Liver (tissue), 9 donors: ENCODE results near the gene INPP5K. TPM values are rescaled to one million over a fixed set of nuclear protein-coding genes. Genes with fewer than 3 reads are reported as not detected.

Experiments used
- DNase-seq: peaks from one replicate; pipeline ENCODE4 v3.0.0-alpha.2; 2017; ENCODE audit warnings: low spot score
- H3K27ac ChIP-seq, 2 donors: one replicate each; pipeline ENCODE4 v1.7.0; 2013; ENCODE audit warnings: inconsistent platforms in 2 of 2, low read length in 2 of 2, control low read depth in 1 of 2, low read depth in 1 of 2, mild to moderate bottlenecking in 1 of 2
- H3K27me3 ChIP-seq, 4 donors: one replicate each; pipeline versions ENCODE4 v1.6.1 to v1.7.0; 2013; ENCODE audit warnings: low read length in 3 of 4, inconsistent platforms in 1 of 4, mild to moderate bottlenecking in 1 of 4, moderate library complexity in 1 of 4; ENCODE audit not compliant: control insufficient read depth in 4 of 4, insufficient read depth in 4 of 4
- H3K36me3 ChIP-seq, 4 donors: one replicate each; pipeline versions ENCODE4 v1.6.1 to v1.7.0; 2013; ENCODE audit warnings: low read length in 3 of 4, mild to moderate bottlenecking in 3 of 4, low read depth in 1 of 4, moderate library complexity in 1 of 4; ENCODE audit not compliant: control insufficient read depth in 4 of 4, insufficient read depth in 3 of 4
- H3K4me1 ChIP-seq, 4 donors: one replicate each; pipeline versions ENCODE4 v1.6.1 to v1.7.0; 2013; ENCODE audit warnings: low read length in 3 of 4, mild to moderate bottlenecking in 3 of 4, moderate library complexity in 1 of 4; ENCODE audit not compliant: control insufficient read depth in 4 of 4, insufficient read depth in 4 of 4
- H3K4me3 ChIP-seq, 3 donors: one replicate each; pipeline versions ENCODE4 v1.6.1 to v1.7.0; 2013; ENCODE audit warnings: low read length in 3 of 3, control low read depth in 1 of 3, low read depth in 1 of 3, mild to moderate bottlenecking in 1 of 3
- H3K9ac ChIP-seq, 2 donors: one replicate each; pipeline ENCODE4 v1.7.0; 2013; ENCODE audit warnings: low read length in 2 of 2, mild to moderate bottlenecking in 2 of 2, moderate library complexity in 2 of 2, control low read depth in 1 of 2, low read depth in 1 of 2
- H3K9me3 ChIP-seq, 4 donors: one replicate each; pipeline versions ENCODE4 v1.6.1 to v1.7.0; 2013; ENCODE audit warnings: low read length in 3 of 4; ENCODE audit not compliant: control insufficient read depth in 4 of 4
- EGR1 ChIP-seq, 2 donors: IDR thresholded peaks; 2 replicates each; pipeline ENCODE4 v1.6.1; 2016 to 2018; ENCODE audit warnings: antibody characterized with exemption in 2 of 2, low read depth in 2 of 2
- FOXA1 ChIP-seq: IDR thresholded peaks from 2 replicates; pipeline ENCODE4 v1.6.1; 2016; ENCODE audit warnings: antibody characterized with exemption
- FOXA2 ChIP-seq: IDR thresholded peaks from 2 replicates; pipeline ENCODE4 v1.6.1; 2016; ENCODE audit warnings: antibody characterized with exemption
- GABPA ChIP-seq, 2 donors: IDR thresholded peaks in 1 of 2; conservative IDR thresholded peaks in 1 of 2; 2 replicates each; pipeline ENCODE4 v1.6.1; 2016; ENCODE audit warnings: antibody characterized with exemption in 2 of 2, mild to moderate bottlenecking in 1 of 2, moderate library complexity in 1 of 2
- HNF4A ChIP-seq, 2 donors: conservative IDR thresholded peaks; 2 replicates each; pipeline ENCODE4 v1.6.1; 2016; ENCODE audit warnings: antibody characterized with exemption in 2 of 2, mild to moderate bottlenecking in 2 of 2
- HNF4G ChIP-seq: IDR thresholded peaks from 2 replicates; pipeline ENCODE4 v1.6.1; 2016; ENCODE audit warnings: antibody characterized with exemption
- JUND ChIP-seq, 2 donors: IDR thresholded peaks; 2 replicates each; pipeline ENCODE4 v1.6.1; 2016; ENCODE audit warnings: antibody characterized with exemption in 2 of 2
- MAX ChIP-seq: IDR thresholded peaks from 2 replicates; pipeline ENCODE4 v1.6.1; 2016; ENCODE audit warnings: antibody characterized with exemption
- NR2F2 ChIP-seq: IDR thresholded peaks from 2 replicates; pipeline ENCODE4 v1.6.1; 2016; ENCODE audit warnings: antibody characterized with exemption
- RAD21 ChIP-seq, 2 donors: IDR thresholded peaks; 2 replicates each; pipeline ENCODE4 v1.6.1; 2016; ENCODE audit warnings: antibody characterized with exemption in 2 of 2, mild to moderate bottlenecking in 2 of 2
- RXRA ChIP-seq, 2 donors: IDR thresholded peaks; 2 replicates each; pipeline ENCODE4 v1.6.1; 2017 to 2018; ENCODE audit warnings: antibody characterized with exemption in 2 of 2, mild to moderate bottlenecking in 1 of 2
- SP1 ChIP-seq: IDR thresholded peaks from 2 replicates; pipeline ENCODE4 v1.6.1; 2018; ENCODE audit warnings: antibody characterized with exemption, mild to moderate bottlenecking
- TAF1 ChIP-seq: conservative IDR thresholded peaks from 2 replicates; pipeline ENCODE4 v1.6.1; 2016; ENCODE audit warnings: antibody characterized with exemption, mild to moderate bottlenecking
- YY1 ChIP-seq: IDR thresholded peaks from 2 replicates; pipeline ENCODE4 v1.6.1; 2016; ENCODE audit warnings: antibody characterized with exemption, mild to moderate bottlenecking
- WGBS: extraction: QIAGEN DNeasy Blood & Tissue Kit; methylation state at CpG from one replicate; pipeline ENCODE4 v1.1.7; 2013; 5-methylcytosine and 5-hydroxymethylcytosine counted together
- polyA plus RNA-seq, 2 donors: library from polyadenylated mRNA; stranded (reverse) in 1 of 2; unstranded in 1 of 2; fragments of 200-250 nt in 1 of 2; fragments of >200 nt in 1 of 2; fragmentation: Nextera tagmentation in 1 of 2; extraction: Ambion mirVana in 1 of 2; gene quantifications; one replicate each; pipeline versions ENCODE4 v1.2.1 to v1.2.3, GENCODE V29; 2013 to 2015
- total RNA-seq, 2 donors: library from RNA; depleted of rRNA; stranded (reverse); fragments of >200 nt; gene quantifications; one replicate each; pipeline ENCODE4 v1.2.3, GENCODE V29; 2014
- TF ChIP-seq, protein P1 (sequence below): IDR thresholded peaks from 2 replicates; pipeline ENCODE4 v1.6.1; 2016; ENCODE audit warnings: antibody characterized with exemption
- TF ChIP-seq, protein P2 (sequence below): IDR thresholded peaks from 2 replicates; pipeline ENCODE4 v1.6.1; 2016; ENCODE audit warnings: antibody characterized with exemption
- TF ChIP-seq, protein P3 (sequence below): IDR thresholded peaks from 2 replicates; pipeline ENCODE4 v1.6.1; 2016; ENCODE audit warnings: antibody characterized with exemption, mild to moderate bottlenecking
- TF ChIP-seq, protein P4 (sequence below): fragments of 150-350 bp; IDR thresholded peaks from 2 replicates; pipeline ENCODE4 v1.5.1; 2017; ENCODE audit warnings: improper control_type of control experiment, low read depth, low read length; ENCODE audit not compliant: missing input control
- donor health status: healthy.
- donor health status: healthy.
- donor health status: healthy.
- donor health status: healthy.
- donor health status: healthy.

The INPP5K gene
- total and polyA plus RNA-seq, 4 donors: 9.9 to 47.1 (median 15.9) TPM

GRCh38 chr17:1467898-1468492, 48.4 kb downstream of the INPP5K start:
- Histone ChIP-seq H3K9me3 (no peaks in the 10 kb centered on the region), H3K4me1 (peaks cover 13 to 20% (median 15%) of the 10 kb centered on the region in 4 donors), H3K27ac (peak overlapping the region; percentile 83), H3K36me3 (peaks cover 0 to 10% (median 3%) of the 10 kb centered on the region in 4 donors), H3K4me3 (no peak overlapping the region), H3K9ac (no peak overlapping the region), H3K27me3 (no peaks in the 10 kb centered on the region)
- DNase-seq: peak; percentile 74
- TF ChIP-seq NR2F2 (peak; percentile 98), TAF1 (no peak), GABPA (IDR thresholded peaks at IDR 0.05 in 1 of 2, conservative IDR thresholded peaks at IDR 0.05 in 1 of 2) (peak in 1 of 2 donors; percentile 65), HNF4G (peak; percentile 54), SP1 (peak; percentile 88), RAD21 (IDR thresholded peaks at IDR 0.05) (peak; percentile 46 to 65), MAX (peak; percentile 97), FOXA2 (peak; percentile 76), YY1 (peak; percentile 79), HNF4A (conservative IDR thresholded peaks at IDR 0.05) (peak; percentile 90 to 96), FOXA1 (peak; percentile 83), JUND (IDR thresholded peaks at IDR 0.05) (peak; percentile 51 to 94), RXRA (IDR thresholded peaks at IDR 0.05) (peak; percentile 94 to 99), EGR1 (IDR thresholded peaks at IDR 0.05; ENCODE audit: low read depth in 2 of 2) (peak in 1 of 2 donors; percentile 74)
- TF ChIP-seq, protein P1, sequence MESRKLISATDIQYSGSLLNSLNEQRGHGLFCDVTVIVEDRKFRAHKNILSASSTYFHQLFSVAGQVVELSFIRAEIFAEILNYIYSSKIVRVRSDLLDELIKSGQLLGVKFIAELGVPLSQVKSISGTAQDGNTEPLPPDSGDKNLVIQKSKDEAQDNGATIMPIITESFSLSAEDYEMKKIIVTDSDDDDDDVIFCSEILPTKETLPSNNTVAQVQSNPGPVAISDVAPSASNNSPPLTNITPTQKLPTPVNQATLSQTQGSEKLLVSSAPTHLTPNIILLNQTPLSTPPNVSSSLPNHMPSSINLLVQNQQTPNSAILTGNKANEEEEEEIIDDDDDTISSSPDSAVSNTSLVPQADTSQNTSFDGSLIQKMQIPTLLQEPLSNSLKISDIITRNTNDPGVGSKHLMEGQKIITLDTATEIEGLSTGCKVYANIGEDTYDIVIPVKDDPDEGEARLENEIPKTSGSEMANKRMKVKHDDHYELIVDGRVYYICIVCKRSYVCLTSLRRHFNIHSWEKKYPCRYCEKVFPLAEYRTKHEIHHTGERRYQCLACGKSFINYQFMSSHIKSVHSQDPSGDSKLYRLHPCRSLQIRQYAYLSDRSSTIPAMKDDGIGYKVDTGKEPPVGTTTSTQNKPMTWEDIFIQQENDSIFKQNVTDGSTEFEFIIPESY: peak; percentile 90
- TF ChIP-seq, protein P2, sequence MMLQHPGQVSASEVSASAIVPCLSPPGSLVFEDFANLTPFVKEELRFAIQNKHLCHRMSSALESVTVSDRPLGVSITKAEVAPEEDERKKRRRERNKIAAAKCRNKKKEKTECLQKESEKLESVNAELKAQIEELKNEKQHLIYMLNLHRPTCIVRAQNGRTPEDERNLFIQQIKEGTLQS: peak; percentile 61
- TF ChIP-seq, protein P3, sequence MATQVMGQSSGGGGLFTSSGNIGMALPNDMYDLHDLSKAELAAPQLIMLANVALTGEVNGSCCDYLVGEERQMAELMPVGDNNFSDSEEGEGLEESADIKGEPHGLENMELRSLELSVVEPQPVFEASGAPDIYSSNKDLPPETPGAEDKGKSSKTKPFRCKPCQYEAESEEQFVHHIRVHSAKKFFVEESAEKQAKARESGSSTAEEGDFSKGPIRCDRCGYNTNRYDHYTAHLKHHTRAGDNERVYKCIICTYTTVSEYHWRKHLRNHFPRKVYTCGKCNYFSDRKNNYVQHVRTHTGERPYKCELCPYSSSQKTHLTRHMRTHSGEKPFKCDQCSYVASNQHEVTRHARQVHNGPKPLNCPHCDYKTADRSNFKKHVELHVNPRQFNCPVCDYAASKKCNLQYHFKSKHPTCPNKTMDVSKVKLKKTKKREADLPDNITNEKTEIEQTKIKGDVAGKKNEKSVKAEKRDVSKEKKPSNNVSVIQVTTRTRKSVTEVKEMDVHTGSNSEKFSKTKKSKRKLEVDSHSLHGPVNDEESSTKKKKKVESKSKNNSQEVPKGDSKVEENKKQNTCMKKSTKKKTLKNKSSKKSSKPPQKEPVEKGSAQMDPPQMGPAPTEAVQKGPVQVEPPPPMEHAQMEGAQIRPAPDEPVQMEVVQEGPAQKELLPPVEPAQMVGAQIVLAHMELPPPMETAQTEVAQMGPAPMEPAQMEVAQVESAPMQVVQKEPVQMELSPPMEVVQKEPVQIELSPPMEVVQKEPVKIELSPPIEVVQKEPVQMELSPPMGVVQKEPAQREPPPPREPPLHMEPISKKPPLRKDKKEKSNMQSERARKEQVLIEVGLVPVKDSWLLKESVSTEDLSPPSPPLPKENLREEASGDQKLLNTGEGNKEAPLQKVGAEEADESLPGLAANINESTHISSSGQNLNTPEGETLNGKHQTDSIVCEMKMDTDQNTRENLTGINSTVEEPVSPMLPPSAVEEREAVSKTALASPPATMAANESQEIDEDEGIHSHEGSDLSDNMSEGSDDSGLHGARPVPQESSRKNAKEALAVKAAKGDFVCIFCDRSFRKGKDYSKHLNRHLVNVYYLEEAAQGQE: peak; percentile 67
- TF ChIP-seq, protein P4, sequence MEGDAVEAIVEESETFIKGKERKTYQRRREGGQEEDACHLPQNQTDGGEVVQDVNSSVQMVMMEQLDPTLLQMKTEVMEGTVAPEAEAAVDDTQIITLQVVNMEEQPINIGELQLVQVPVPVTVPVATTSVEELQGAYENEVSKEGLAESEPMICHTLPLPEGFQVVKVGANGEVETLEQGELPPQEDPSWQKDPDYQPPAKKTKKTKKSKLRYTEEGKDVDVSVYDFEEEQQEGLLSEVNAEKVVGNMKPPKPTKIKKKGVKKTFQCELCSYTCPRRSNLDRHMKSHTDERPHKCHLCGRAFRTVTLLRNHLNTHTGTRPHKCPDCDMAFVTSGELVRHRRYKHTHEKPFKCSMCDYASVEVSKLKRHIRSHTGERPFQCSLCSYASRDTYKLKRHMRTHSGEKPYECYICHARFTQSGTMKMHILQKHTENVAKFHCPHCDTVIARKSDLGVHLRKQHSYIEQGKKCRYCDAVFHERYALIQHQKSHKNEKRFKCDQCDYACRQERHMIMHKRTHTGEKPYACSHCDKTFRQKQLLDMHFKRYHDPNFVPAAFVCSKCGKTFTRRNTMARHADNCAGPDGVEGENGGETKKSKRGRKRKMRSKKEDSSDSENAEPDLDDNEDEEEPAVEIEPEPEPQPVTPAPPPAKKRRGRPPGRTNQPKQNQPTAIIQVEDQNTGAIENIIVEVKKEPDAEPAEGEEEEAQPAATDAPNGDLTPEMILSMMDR: no peak
- WGBS: 45% methylated on average over 21 of the region's 21 CpGs
